Measurements from ENCODE around the gene TIFAB. TPM values are rescaled to one million over a fixed set of nuclear protein-coding genes. Genes with fewer than 3 reads are reported as not detected.

TIFAB gene
- total RNA-seq, 2 experiments from 2014 or later = 0.11 TPM; not detected in 1

- Mint-ChIP-seq H3K27ac (no peak overlapping the region), H3K4me3 (no peak overlapping the region)
- CTCF ChIA-PET = no interaction called here
These were observed 29.7 kb downstream of the TIFAB start for GRCh38 chr5:135422419-135422818.

GRCh38 chr5:135417083-135417482 lies 35.1 kb downstream of the TIFAB start:
- POLR2A ChIA-PET = no interaction called here
- Histone ChIP-seq H3K27ac (ENCODE audit: low read depth in 1 of 2, low read length in 2 of 2) (no peak overlapping the region), H3K4me1 (ENCODE audit: insufficient read depth, low read length) (no peaks in the 10 kb centered on the region), H3K27me3 (ENCODE audit: control insufficient read depth in 1 of 2, insufficient read depth in 2 of 2, low read length in 2 of 2) (peaks cover 7 to 14% of the 10 kb centered on the region in 2 experiments), H3K4me3 (ENCODE audit: low read length) (no peak overlapping the region), H3K9me3 (ENCODE audit: control insufficient read depth in 1 of 2, insufficient read depth in 1 of 2, low read length in 2 of 2) (peaks cover 0 to 8% of the 10 kb centered on the region in 2 experiments), H3K36me3 (ENCODE audit: insufficient read depth, low read length) (no peaks in the 10 kb centered on the region)
- DNase-seq = no peak
- Mint-ChIP-seq H3K27ac (no peak overlapping the region), H3K9me3 (peaks cover 14% of the 10 kb centered on the region), H3K27me3 (peaks cover 60% of the 10 kb centered on the region), H3K4me1 (ENCODE audit: low read depth) (no peaks in the 10 kb centered on the region), H3K4me3 (no peak overlapping the region), H3K36me3 (ENCODE audit: low read depth) (no peaks in the 10 kb centered on the region)
- ATAC-seq (ENCODE audit: poor library complexity) = no peak
- TF ChIP-seq CTCF (IDR thresholded peaks at IDR 0.05) = no peak
- intact Hi-C loops (cut with DNase I, micrococcal nuclease) = no loop called here
- CTCF ChIA-PET = no interaction called here

More at GRCh38 chr5:135422419-135422818, 29.7 kb downstream of the TIFAB start:
- Mint-ChIP-seq H3K4me1 (ENCODE audit: low read depth) (peaks cover 6% of the 10 kb centered on the region), H3K36me3 (ENCODE audit: low read depth) (no peaks in the 10 kb centered on the region), H3K27me3 (peaks cover 66% of the 10 kb centered on the region), H3K9me3 (peaks cover 14% of the 10 kb centered on the region)
- Histone ChIP-seq H3K4me3 (ENCODE audit: low read length) (no peak overlapping the region), H3K27ac (ENCODE audit: low read depth in 1 of 2, low read length in 2 of 2) (no peak overlapping the region), H3K27me3 (ENCODE audit: control insufficient read depth in 1 of 2, insufficient read depth in 2 of 2, low read length in 2 of 2) (peaks cover 14 to 29% of the 10 kb centered on the region in 2 experiments), H3K36me3 (ENCODE audit: insufficient read depth, low read length) (no peaks in the 10 kb centered on the region), H3K9me3 (ENCODE audit: control insufficient read depth in 1 of 2, insufficient read depth in 1 of 2, low read length in 2 of 2) (peaks cover 0 to 8% of the 10 kb centered on the region in 2 experiments), H3K4me1 (ENCODE audit: insufficient read depth, low read length) (peaks cover 3% of the 10 kb centered on the region)
- intact Hi-C loops (cut with DNase I, micrococcal nuclease) = no loop called here
- POLR2A ChIA-PET = no interaction called here
- DNase-seq = no peak
- no peak for TF ChIP-seq CTCF (IDR thresholded peaks at IDR 0.05)
- ATAC-seq (ENCODE audit: poor library complexity) = no peak

- intact Hi-C loops (cut with DNase I, micrococcal nuclease) = no loop called here
- Mint-ChIP-seq H3K4me3 (no peak overlapping the region), H3K36me3 (ENCODE audit: low read depth) (no peaks in the 10 kb centered on the region), H3K4me1 (ENCODE audit: low read depth) (peaks cover 3% of the 10 kb centered on the region), H3K27me3 (peaks cover 4% of the 10 kb centered on the region), H3K9me3 (peaks cover 2% of the 10 kb centered on the region), H3K27ac (no peak overlapping the region)
- H3K27me3 ChIP-seq (ENCODE audit: control insufficient read depth in 1 of 2, insufficient read depth in 2 of 2, low read length in 2 of 2) = peaks cover 0 to 3% of the 10 kb centered on the region in 2 experiments
- DNase-seq (no peak), ATAC-seq (ENCODE audit: poor library complexity) (no peak)
- H3K9me3 ChIP-seq (ENCODE audit: control insufficient read depth in 1 of 2, insufficient read depth in 1 of 2, low read length in 2 of 2) = peaks cover 0 to 9% of the 10 kb centered on the region in 2 experiments
- H3K27ac ChIP-seq (ENCODE audit: low read depth in 1 of 2, low read length in 2 of 2) = no peak overlapping the region
- no peaks in the 10 kb centered on the region for H3K4me1 ChIP-seq (ENCODE audit: insufficient read depth, low read length)
- no peak for TF ChIP-seq CTCF (IDR thresholded peaks at IDR 0.05)
- ChIA-PET CTCF (no interaction called here), POLR2A (no interaction called here)
- no peak overlapping the region for H3K4me3 ChIP-seq (ENCODE audit: low read length)
- no peaks in the 10 kb centered on the region for H3K36me3 ChIP-seq (ENCODE audit: insufficient read depth, low read length)
These were observed 47.1 kb downstream of the TIFAB start for GRCh38 chr5:135405082-135405481.
